Adrenal gland (tissue), 12 donors: ENCODE data around the gene SARM1. TPM values are rescaled to one million over a fixed set of nuclear protein-coding genes. Genes with fewer than 3 reads are reported as not detected.

Experiments used
- DNase-seq, 7 donors: peaks; one replicate each; pipeline ENCODE4 v3.0.0-alpha.2; 2019 to 2020
- H3K27ac ChIP-seq, 5 donors: fragments of 200-600 bp; sonication (generic) in 4 of 5; 1 replicate in 3 of 5; 2 replicates in 2 of 5; pipeline versions ENCODE4 v1.5.1 to v1.8.0; 2016 to 2020; ENCODE audit warnings: mild to moderate bottlenecking in 1 of 5
- H3K27me3 ChIP-seq: fragments of 200-600 bp; 2 replicates; pipeline ENCODE4 v1.8.0; 2021
- H3K36me3 ChIP-seq, 2 donors: fragments of 200-600 bp; replicated peaks in 1 of 2; 1 replicate in 1 of 2; 2 replicates in 1 of 2; pipeline versions ENCODE4 v1.5.1 to v1.8.0; 2018 to 2022
- H3K4me1 ChIP-seq, 2 donors: fragments of 200-600 bp; replicated peaks in 1 of 2; 1 replicate in 1 of 2; 2 replicates in 1 of 2; pipeline versions ENCODE4 v1.5.1 to v1.8.0; 2018 to 2021
- H3K4me3 ChIP-seq, 4 donors: fragments of 200-600 bp; sonication (generic) in 3 of 4; one replicate each; pipeline ENCODE4 v1.5.1; 2016 to 2018
- H3K9me3 ChIP-seq, 3 donors: fragments of 200-600 bp; sonication (generic) in 1 of 3; replicated peaks in 1 of 3; 1 replicate in 2 of 3; 2 replicates in 1 of 3; pipeline versions ENCODE4 v1.5.1 to v1.8.0; 2016 to 2021
- POLR2A ChIP-seq, 2 donors: fragments of 450-650 bp; IDR thresholded peaks; one replicate each; pipeline ENCODE4 v1.6.1; 2017; ENCODE audit warnings: antibody characterized with exemption in 2 of 2, mild to moderate bottlenecking in 2 of 2, moderate library complexity in 1 of 2
- WGBS, 4 donors: extraction: QIAGEN DNeasy Blood & Tissue Kit in 2 of 4; methylation state at CpG; one replicate each; pipeline versions ENCODE4 v1.1.5 to v1.1.7; 2013 to 2017; 5-methylcytosine and 5-hydroxymethylcytosine counted together
- intact Hi-C, 2 donors: fragments of 100-400 bp; cut with DNase I; formaldehyde crosslinking; loops; one replicate each; pipeline versions ENCODE4 v1.14.1 to v1.15.0; 2022 to 2023
- polyA plus RNA-seq, 3 donors: library from polyadenylated mRNA; stranded (reverse); fragments of 200-250 nt in 2 of 3; fragments of 350-450 nt in 1 of 3; fragmentation: Illumina TruSeq in 1 of 3; extraction: RNeasy Lipid Tissue Mini Kit (QIAGEN cat#74804) in 1 of 3; gene quantifications; one replicate each; pipeline ENCODE4 v1.2.3, GENCODE V29; 2013 to 2014
- total RNA-seq, 9 donors: library from RNA; depleted of rRNA in 4 of 9; stranded (reverse); fragments of >200 nt in 4 of 9; fragments of 120-200 nt in 1 of 9; fragmentation: NEBNext Ultra II Directional in 1 of 9; extraction: Animal tissue kit (Norgen Biotek cat#: 25700) in 1 of 9; gene quantifications; one replicate each; pipeline versions ENCODE4 v1.1.0 to v1.2.4, GENCODE V29; 2013 to 2023
- TF ChIP-seq, protein P1 (sequence below), 6 experiments: fragments of 450-650 bp in 4 of 6; fragments of 200-600 bp in 2 of 6; sonication (generic) in 1 of 6; IDR thresholded peaks; 1 replicate in 5 of 6; 2 replicates in 1 of 6; pipeline versions ENCODE4 v1.5.1 to v1.8.0; 2016 to 2021; ENCODE audit warnings: antibody characterized with exemption in 6 of 6, mild to moderate bottlenecking in 2 of 6, moderate library complexity in 1 of 6
- donor health status: healthy with polysubstance abuse.
- donor health status: Bipolar disorder and iron deficiency.
- donor health status: DM: yes; HTN: yes; CAD: no.
- donor health status: DM: no; HTN: no; CAD: no.
- donor health status: DM: no; HTN: no; CAD: no.
- donor health status: DM: yes; HTN: yes; CAD: no.

The SARM1 gene
- total and polyA plus RNA-seq, 12 donors, result 5.8 to 40.0 (median 23.9) TPM

DNA sequence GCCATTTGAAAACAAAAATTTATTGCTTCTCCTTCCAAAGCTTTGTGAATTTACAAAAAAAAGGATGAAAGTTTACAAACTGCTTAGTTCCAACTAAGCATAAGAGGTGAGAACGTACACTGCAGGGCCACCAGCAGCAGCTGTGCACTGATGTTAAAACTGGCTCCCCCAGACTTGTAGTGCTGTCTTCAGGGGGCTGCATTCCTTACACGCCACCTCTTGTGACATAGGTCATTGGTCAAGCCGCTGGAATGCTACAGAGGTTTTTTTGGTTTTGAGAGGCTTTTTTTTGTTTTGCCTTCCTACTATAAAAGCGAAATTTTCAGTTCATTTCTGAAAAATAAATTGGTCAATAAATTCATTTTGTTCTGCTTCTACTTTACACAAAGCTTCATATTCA, 43.2 kb upstream of the SARM1 start:
- Histone ChIP-seq H3K27ac (no peak overlapping the region), H3K27me3 (no peaks in the 10 kb centered on the region), H3K36me3 (peaks cover 0 to 43% of the 10 kb centered on the region in 2 donors), H3K9me3 (no peaks in the 10 kb centered on the region), H3K4me1 (peaks cover 0 to 10% of the 10 kb centered on the region in 2 donors), H3K4me3 (no peak overlapping the region)
- intact Hi-C loops, result no loop called here
- TF ChIP-seq, protein P1, sequence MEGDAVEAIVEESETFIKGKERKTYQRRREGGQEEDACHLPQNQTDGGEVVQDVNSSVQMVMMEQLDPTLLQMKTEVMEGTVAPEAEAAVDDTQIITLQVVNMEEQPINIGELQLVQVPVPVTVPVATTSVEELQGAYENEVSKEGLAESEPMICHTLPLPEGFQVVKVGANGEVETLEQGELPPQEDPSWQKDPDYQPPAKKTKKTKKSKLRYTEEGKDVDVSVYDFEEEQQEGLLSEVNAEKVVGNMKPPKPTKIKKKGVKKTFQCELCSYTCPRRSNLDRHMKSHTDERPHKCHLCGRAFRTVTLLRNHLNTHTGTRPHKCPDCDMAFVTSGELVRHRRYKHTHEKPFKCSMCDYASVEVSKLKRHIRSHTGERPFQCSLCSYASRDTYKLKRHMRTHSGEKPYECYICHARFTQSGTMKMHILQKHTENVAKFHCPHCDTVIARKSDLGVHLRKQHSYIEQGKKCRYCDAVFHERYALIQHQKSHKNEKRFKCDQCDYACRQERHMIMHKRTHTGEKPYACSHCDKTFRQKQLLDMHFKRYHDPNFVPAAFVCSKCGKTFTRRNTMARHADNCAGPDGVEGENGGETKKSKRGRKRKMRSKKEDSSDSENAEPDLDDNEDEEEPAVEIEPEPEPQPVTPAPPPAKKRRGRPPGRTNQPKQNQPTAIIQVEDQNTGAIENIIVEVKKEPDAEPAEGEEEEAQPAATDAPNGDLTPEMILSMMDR (IDR thresholded peaks at IDR 0.05), result no peak
- TF ChIP-seq POLR2A (IDR thresholded peaks at IDR 0.05), result no peak
- DNase-seq, result peak in 2 of 7 donors; percentile 4 to 10
- 68 to 87% (median 75%) methylated on average over 4 of the region's 4 CpGs for WGBS, 4 donors

DNA sequence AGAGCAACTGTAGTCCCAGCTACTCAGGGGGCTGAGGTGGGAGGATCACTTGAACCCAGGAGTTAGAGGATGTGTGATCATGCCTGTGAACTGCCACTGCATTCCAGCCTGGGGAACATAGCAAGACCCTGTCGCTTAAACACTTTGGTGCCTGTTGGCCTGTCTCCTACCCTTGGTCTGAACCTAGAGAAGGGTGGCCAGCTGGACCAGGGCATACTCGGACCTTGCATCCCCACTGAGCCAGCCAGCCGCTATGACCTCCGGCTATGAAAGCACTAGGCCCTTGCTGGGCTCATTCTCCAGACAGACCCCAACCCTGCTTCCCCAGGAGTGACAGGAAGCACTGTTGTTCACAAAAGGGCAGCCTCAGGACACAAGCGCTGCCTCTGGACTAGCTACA, 40.8 kb upstream of the SARM1 start:
- Histone ChIP-seq H3K27ac (no peak overlapping the region), H3K36me3 (peaks cover 0 to 43% of the 10 kb centered on the region in 2 donors), H3K4me3 (no peak overlapping the region), H3K27me3 (no peaks in the 10 kb centered on the region), H3K9me3 (no peaks in the 10 kb centered on the region), H3K4me1 (peaks cover 0 to 20% of the 10 kb centered on the region in 2 donors)
- TF ChIP-seq, protein P1 (IDR thresholded peaks at IDR 0.05), result no peak
- TF ChIP-seq POLR2A (IDR thresholded peaks at IDR 0.05), result no peak
- DNase-seq, result peak in 3 of 7 donors; percentile 12 to 45 (median 16)
- intact Hi-C loops, result no loop called here
- 91 to 100% (median 95%) methylated on average over 4 to 5 of the region's 5 CpGs for WGBS, 4 donors

DNA sequence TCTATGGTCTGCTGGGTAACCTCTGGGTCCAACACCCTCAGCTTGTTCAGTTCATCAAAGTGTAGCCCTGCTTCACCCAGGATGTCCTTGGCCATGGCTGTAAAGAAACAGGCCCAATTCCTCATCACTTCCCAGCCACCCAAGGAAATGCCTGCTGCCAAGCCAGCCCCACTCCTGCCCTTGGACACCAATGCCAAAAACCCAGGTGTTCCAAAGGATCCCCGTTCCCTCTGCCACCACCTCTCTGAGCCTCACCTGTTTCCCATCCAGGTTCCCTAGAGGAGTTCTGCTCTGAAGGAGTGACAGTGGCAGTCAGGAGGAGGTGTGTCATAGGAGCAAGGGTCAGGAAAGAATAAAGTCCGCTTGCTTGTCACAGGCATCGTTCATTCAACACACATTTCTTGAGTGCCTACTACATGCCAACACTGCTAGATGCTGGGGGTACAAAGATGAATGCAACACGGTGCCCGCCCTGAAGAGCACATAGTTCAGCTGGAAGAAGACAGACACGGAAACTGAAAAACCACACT, 39.5 kb upstream of the SARM1 start:
- H3K4me1 ChIP-seq, result peaks cover 8 to 23% of the 10 kb centered on the region in 2 donors
- H3K27me3 ChIP-seq, result no peaks in the 10 kb centered on the region
- WGBS, 4 donors, result 90 to 95% (median 93%) methylated on average over 6 of the region's 6 CpGs
- intact Hi-C loops, result no loop called here
- no peak overlapping the region for H3K27ac ChIP-seq
- peak in 2 of 7 donors; percentile 17 to 45 for DNase-seq
- TF ChIP-seq, protein P1 (IDR thresholded peaks at IDR 0.05), result no peak
- H3K36me3 ChIP-seq, result peaks cover 0 to 43% of the 10 kb centered on the region in 2 donors
- no peak overlapping the region for H3K4me3 ChIP-seq
- H3K9me3 ChIP-seq, result no peaks in the 10 kb centered on the region

DNA sequence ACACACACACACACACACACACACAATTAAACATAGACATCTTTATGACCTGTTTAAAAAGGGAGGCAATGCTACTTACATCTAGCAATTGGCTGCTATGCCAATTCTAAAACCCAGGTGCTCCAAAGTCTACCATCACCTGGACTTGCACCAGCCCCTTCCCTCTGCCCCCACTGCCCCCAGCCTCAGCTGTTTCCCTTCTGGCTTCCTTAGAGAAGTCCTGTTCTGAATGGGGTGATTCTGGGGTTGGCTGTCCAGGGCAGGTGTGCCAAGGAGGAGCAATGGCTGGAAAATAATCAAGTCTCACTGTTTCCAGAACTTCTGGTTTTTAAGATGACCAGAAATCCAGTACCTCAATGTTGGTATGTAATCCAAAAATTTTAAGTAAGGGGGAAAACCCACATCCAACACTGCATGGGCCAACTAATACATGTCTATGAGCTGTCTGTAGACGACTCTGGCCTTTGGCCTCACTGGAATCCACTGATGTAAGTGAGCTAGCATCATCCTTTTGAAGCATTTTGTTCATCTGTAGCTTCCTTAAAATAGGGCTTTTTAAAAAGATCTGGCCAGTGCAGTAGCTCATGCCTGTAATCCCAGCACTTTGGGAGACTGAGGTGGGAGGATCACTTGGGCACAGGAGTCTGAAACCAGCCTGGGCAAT, 38.3 kb upstream of the SARM1 start:
- peaks cover 0 to 30% of the 10 kb centered on the region in 2 donors for H3K36me3 ChIP-seq
- WGBS, 4 donors, result 58 to 80% (median 70%) methylated on average over 1 of the region's 1 CpG
- H3K4me3 ChIP-seq, result no peak overlapping the region
- no peaks in the 10 kb centered on the region for H3K27me3 ChIP-seq
- no peaks in the 10 kb centered on the region for H3K9me3 ChIP-seq
- intact Hi-C loops, result no loop called here
- peak in 3 of 7 donors; percentile 6 to 31 (median 8) for DNase-seq
- no peak overlapping the region for H3K27ac ChIP-seq
- peaks cover 16 to 35% of the 10 kb centered on the region in 2 donors for H3K4me1 ChIP-seq
- no peak for TF ChIP-seq POLR2A (IDR thresholded peaks at IDR 0.05)
- TF ChIP-seq, protein P1 (IDR thresholded peaks at IDR 0.05), result no peak
